GM18870 (cell line): ENCODE measurements around the gene CAV2.
"Not testable (repeated sequence)": the region's sequence is repeated elsewhere in the genome, so short reads cannot be mapped to it uniquely, and the experiment has no call there.

Experiments
- ATAC-seq: cut with Tn5 transposase; IDR thresholded peaks from one replicate; pipeline ENCODE4 v1.9.1; 2021; ENCODE audit warnings: moderate library complexity; ENCODE audit not compliant: unreplicated experiment

The CAV2 gene

DNA sequence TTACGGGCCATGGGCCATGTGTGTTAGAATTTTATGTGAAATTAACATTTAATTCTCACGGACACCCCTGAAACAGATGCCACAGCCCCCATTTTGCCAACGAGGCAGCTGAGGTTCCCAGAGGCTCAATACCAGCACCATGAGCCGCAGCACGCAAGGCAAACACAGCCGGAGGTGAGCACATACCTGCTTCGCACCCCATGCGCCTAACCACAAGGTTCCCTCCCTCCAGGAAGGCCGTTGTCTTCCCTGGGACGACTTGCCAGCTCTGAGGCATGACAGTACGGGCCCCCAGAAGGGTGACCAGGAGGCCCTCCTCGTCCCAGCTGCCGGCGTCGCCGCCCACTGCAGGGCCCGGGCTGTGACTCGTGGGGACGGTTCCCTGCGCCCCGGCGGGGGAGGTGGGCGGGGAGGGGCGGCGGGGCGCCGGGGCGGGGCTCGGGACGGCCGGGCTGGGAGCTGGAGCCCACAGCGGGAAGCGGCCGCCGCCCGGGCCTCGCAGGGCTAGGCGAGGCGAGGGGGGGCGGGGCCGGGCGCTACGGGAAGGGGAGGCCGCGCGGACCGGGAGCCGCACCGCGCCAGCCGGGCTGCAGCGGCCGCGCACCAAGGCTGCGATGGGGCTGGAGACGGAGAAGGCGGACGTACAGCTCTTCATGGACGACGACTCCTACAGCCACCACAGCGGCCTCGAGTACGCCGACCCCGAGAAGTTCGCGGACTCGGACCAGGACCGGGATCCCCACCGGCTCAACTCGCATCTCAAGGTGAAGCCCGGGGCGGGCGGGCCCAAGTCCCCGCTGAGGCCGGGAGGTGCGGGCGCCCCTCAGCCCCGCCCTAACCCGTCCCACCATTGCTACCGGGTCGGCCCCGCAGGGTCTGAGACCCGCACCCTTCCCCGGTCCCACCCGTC, at the start of gene CAV2:
Gene CAV2, plus strand, starts transcription at position 571 of the 910 bp plus-strand sequence. Its CDS starts 44 bp downstream, at position 615.
- no peak for ATAC-seq

DNA sequence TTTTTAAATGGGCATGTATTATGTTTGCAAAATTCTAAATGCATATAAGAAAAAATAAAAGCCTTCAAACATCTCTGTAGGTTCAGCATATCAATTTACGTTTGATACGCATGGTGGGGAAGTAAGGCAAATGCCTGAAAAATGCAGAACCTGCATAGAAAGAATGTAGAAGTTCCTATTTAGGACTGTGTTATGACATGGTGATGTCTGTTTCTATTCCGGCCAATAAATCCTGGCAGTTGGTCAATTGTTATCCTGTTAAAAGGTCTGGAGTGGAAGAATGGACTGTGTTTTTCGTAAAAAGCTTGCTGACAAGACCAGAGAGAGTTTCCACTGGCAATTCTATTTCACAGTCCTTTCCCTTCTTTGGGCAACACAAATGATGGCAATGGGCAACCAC, 49.6 kb upstream of the CAV2 start:
- no peak for ATAC-seq

- no peak for ATAC-seq
Measured at GRCh38 chr7:116451957-116452729, 47.4 kb upstream of the CAV2 start.

GRCh38 chr7:116454377-116454776, 45.2 kb upstream of the CAV2 start:
- no peak for ATAC-seq

GRCh38 chr7:116455009-116455408, 44.5 kb upstream of the CAV2 start:
- no peak for ATAC-seq

DNA sequence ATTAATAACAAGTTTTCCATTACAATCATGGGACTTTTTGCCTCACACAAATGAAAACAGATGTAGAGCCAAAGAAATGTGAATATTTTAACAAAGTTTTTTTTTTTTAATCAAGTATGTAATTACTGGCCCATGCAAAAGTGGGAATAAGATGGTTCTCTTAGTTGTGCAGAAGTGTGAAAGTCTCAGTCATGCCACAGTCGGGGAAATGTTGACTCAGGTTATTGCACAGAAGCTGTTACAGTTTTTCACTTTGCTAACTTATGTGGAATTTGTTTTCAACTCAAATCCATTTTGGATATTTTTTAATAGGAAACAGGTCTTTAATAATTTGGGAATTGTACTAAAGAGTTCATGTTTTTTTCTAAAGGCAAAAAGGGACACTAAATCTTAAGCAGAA, 44.0 kb upstream of the CAV2 start:
- ATAC-seq = no peak

GRCh38 chr7:116461500-116461899, 38.0 kb upstream of the CAV2 start:
- no peak for ATAC-seq

- ATAC-seq = no peak
Measured at GRCh38 chr7:116463956-116464355, 35.6 kb upstream of the CAV2 start.

- no peak for ATAC-seq
Measured at GRCh38 chr7:116464375-116464774, 35.2 kb upstream of the CAV2 start.

DNA sequence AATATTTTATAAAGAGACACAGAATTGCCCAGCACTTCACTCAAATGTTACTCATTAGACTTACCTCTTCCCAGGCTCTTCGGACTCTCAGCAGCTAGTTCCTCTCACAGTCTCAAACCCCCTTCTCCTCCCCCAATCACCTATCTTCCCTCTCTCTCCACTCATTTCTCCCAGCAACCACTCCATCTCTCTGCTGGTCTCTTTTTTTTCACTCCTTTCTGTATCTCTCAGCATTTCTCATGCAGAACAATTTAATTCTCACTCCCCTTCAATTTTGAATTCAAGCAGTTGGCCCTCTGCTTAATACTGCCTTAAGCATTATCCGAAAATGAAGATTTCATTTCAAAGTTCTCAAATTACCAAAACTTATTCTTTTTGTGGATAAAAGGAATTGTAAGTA, 34.4 kb upstream of the CAV2 start:
- ATAC-seq = no peak

GRCh38 chr7:116468534-116468933, 31.0 kb upstream of the CAV2 start:
- ATAC-seq = no peak

DNA sequence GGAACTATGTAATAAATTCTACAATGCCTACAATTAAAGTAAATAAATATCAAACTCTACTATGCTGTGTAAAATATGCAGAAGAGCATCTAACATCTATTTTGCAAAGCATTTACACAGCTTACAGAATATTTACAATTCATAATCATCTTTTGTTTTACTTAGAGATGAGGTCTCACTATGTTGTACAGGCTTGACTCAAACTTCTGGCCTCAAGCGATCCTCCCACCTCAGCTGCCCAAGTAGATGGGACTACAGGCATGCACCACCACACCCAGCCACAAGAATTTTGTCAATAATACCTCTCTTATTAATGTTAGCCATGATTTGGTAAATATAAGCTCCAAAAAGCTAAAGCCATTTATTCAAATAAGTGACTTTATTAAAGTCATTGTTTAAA, 21.9 kb upstream of the CAV2 start:
- ATAC-seq = no peak

- no peak for ATAC-seq
Measured at GRCh38 chr7:116478834-116479233, 20.7 kb upstream of the CAV2 start.

DNA sequence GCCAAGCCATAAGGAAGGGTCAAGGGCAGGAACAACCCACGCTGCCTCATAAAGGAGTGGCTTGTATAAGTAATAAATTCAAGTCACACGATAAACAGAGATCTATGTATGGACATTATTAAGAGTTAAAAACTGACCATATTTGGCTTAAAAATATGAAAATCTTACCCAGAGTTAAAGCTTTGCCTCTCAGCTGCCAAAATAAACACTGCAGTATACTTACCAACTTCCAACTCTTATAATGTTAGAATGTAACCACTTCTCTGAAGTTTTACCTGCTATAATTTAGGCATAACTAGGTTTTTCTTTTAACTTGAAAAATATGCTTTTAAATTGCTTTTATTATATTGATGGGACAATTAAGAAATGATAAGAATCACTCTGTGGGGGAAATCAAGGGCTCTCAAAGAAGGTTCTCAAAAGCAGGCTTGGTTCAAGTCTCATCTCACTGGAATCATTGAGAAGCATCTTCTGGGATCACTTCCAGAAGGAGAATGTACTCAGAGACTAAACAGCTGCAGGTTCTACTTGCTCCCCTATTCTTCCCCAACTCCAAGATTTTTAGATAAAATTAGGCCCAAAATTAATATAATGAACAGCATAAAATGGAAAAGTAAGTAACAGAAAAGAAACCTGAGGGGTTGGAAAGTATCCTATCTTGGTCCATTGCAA, 16.1 kb upstream of the CAV2 start:
- no peak for ATAC-seq

- not testable (repeated sequence) for ATAC-seq
Measured at GRCh38 chr7:116484389-116484788, 15.1 kb upstream of the CAV2 start.

DNA sequence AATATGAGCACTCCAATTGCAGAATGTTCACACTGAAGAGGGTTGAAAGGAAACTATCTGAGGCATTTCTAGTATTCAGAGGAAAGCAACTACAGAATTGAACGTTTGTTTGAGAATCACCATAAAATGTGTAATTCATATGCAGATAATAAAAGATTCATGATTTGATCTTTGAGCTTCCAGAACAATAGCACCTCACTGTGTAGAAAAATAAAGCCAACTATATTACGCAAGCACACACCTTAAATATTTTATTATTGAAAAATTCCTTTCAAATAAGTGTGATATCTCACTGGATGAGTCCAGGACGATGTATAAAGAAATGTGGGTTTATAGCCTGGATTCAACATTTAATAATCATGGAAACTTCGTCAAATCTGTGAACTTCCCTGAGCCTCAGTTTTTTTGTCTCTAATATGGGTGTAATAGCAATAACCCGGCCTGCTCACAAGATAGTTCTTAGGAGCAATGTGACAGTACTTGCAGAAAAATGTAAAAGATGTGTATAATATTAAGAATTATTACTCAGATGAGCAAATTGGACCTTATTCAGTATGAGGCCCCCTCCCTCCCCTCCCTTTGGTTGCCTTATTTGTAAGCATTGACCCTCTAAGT, 11.5 kb upstream of the CAV2 start:
- ATAC-seq = no peak

- ATAC-seq = no peak
Measured at GRCh38 chr7:116490351-116490750, 9.2 kb upstream of the CAV2 start.

GRCh38 chr7:116491887-116492653, 7.5 kb upstream of the CAV2 start:
- ATAC-seq = no peak

DNA sequence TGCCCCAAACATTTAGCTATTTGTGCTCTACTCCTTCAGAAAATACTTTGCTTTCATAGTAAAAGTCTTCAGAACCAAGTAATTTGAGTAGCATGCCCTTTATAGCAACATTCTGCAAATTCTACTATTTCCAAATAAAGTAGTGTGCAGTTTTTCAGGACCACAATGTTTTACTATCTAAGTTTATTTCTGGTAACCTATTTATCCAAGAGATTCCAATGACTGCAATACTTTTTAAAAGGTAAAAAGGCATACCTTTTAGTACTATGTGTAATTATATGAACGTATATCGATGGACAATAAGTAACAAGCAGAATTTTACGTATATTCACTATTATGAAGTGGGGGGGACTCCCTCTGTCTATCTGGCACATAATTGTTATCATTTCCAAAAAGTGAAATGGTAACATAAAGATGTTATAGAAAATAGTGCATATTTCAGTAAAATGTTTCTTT, 6.9 kb upstream of the CAV2 start:
- no peak for ATAC-seq

DNA sequence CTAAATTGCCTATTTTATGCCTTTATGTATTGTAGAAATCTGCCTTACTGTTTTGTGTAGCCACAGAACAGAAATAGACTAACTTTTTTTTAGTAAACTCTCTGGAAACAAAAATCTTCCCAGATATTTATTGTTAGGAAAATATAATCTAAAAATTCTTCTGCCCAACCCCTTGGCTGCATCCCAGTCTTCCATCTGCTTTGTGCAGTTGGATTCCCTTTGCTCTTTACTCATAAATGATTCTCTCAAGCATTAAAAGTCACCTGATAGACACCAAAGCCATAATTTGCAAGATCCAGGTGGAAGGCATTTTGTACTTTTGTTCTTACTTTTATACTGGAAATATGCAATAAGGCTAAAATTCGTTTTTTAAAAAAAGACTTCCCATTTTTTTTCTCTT, 6.1 kb upstream of the CAV2 start:
- ATAC-seq = no peak
